GM12891 (cell line): ENCODE data around the gene ELOVL6.

Source experiments
- POLR2A ChIP-seq: IDR thresholded peaks from 2 replicates; pipeline ENCODE4 v1.6.1; 2011; ENCODE audit warnings: low read depth, low read length, control low read depth
- POLR2AphosphoS5 ChIP-seq: IDR thresholded peaks from 2 replicates; pipeline ENCODE4 v1.6.1; 2011; ENCODE audit warnings: low read depth, low read length, control low read depth

GRCh38 chr4:110181890-110182289 lies 16.5 kb downstream of the ELOVL6 start:
- TF ChIP-seq POLR2A: no peak
- no peak for TF ChIP-seq POLR2AphosphoS5
